Omental fat pad (tissue), 4 donors: ENCODE data around the gene AFG1L. TPM values are rescaled to one million over a fixed set of nuclear protein-coding genes. Genes with fewer than 3 reads are reported as not detected.

Source experiments
- ATAC-seq: fragments of 150-250 bp; one replicate; pipeline ENCODE4 v1.9.1; 2016; ENCODE audit warnings: mild to moderate bottlenecking, moderate library complexity; ENCODE audit not compliant: low FRiP score
- DNase-seq: peaks from one replicate; pipeline ENCODE4 v3.0.0-alpha.2; 2019; ENCODE audit warnings: low spot score
- total RNA-seq, 4 donors: library from RNA; depleted of rRNA; stranded (reverse); fragments of >200 nt; gene quantifications; one replicate each; pipeline ENCODE4 v1.1.0, GENCODE V29; 2016
- TF ChIP-seq, protein P1 (sequence below), 3 donors: fragments of 450-650 bp; IDR thresholded peaks; one replicate each; pipeline ENCODE4 v1.5.1; 2016 to 2017; ENCODE audit warnings: antibody characterized with exemption in 3 of 3, mild to moderate bottlenecking in 3 of 3, moderate library complexity in 2 of 3

The AFG1L gene
- total RNA-seq, 4 donors from 2014 or later, result 1.8 to 4.3 (median 2.6) TPM

- TF ChIP-seq, protein P1, sequence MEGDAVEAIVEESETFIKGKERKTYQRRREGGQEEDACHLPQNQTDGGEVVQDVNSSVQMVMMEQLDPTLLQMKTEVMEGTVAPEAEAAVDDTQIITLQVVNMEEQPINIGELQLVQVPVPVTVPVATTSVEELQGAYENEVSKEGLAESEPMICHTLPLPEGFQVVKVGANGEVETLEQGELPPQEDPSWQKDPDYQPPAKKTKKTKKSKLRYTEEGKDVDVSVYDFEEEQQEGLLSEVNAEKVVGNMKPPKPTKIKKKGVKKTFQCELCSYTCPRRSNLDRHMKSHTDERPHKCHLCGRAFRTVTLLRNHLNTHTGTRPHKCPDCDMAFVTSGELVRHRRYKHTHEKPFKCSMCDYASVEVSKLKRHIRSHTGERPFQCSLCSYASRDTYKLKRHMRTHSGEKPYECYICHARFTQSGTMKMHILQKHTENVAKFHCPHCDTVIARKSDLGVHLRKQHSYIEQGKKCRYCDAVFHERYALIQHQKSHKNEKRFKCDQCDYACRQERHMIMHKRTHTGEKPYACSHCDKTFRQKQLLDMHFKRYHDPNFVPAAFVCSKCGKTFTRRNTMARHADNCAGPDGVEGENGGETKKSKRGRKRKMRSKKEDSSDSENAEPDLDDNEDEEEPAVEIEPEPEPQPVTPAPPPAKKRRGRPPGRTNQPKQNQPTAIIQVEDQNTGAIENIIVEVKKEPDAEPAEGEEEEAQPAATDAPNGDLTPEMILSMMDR (IDR thresholded peaks at IDR 0.05), result no peak
- ATAC-seq, result no peak
- DNase-seq, result no peak
These were observed 173.5 kb downstream of the AFG1L start for GRCh38 chr6:108468346-108468745.

- ATAC-seq, result no peak
- no peak for DNase-seq
- TF ChIP-seq, protein P1 (IDR thresholded peaks at IDR 0.05), result no peak
These were observed 174.5 kb downstream of the AFG1L start for GRCh38 chr6:108469316-108469715.

GRCh38 chr6:108473197-108473596, 178.3 kb downstream of the AFG1L start:
- TF ChIP-seq, protein P1 (IDR thresholded peaks at IDR 0.05), result no peak
- ATAC-seq (no peak), DNase-seq (no peak)

GRCh38 chr6:108476376-108476775, 181.5 kb downstream of the AFG1L start:
- ATAC-seq (no peak), DNase-seq (no peak)
- TF ChIP-seq, protein P1 (IDR thresholded peaks at IDR 0.05), result no peak

- DNase-seq (no peak), ATAC-seq (no peak)
- TF ChIP-seq, protein P1 (IDR thresholded peaks at IDR 0.05), result no peak
These were observed 182.1 kb downstream of the AFG1L start for GRCh38 chr6:108476847-108477430.

GRCh38 chr6:108482559-108482958, 187.7 kb downstream of the AFG1L start:
- ATAC-seq (no peak), DNase-seq (no peak)
- TF ChIP-seq, protein P1 (IDR thresholded peaks at IDR 0.05), result no peak

GRCh38 chr6:108484016-108484415, 189.2 kb downstream of the AFG1L start:
- no peak for DNase-seq
- TF ChIP-seq, protein P1 (IDR thresholded peaks at IDR 0.05), result no peak
- no peak for ATAC-seq
